Neural crest cell (in vitro differentiated cells): ENCODE measurements around the gene HTRA1. TPM values are rescaled to one million over a fixed set of nuclear protein-coding genes. Genes with fewer than 3 reads are reported as not detected.
A peak's percentile ranks its signal among the peaks of the same experiment; 100 is the strongest.

ENCODE experiments used
- DNase-seq: peaks from one replicate; pipeline ENCODE4 v3.0.0; 2021; ENCODE audit warnings: low read depth, mixed read lengths, low spot score
- H3K27ac Mint-ChIP-seq: one replicate; pipeline ENCODE4 v1.8.0; 2021; ENCODE audit warnings: mild to moderate bottlenecking, mixed read lengths; ENCODE audit not compliant: unreplicated experiment
- H3K27me3 Mint-ChIP-seq: 2 replicates; pipeline ENCODE4 v1.8.0; 2021; ENCODE audit warnings: low read depth, mild to moderate bottlenecking, mixed read lengths
- H3K36me3 Mint-ChIP-seq: 2 replicates; pipeline ENCODE4 v1.8.0; 2021; ENCODE audit warnings: low read depth, mild to moderate bottlenecking, mixed read lengths
- H3K4me1 Mint-ChIP-seq: 2 replicates; pipeline ENCODE4 v1.8.0; 2021; ENCODE audit warnings: mixed read lengths
- H3K4me3 Mint-ChIP-seq: one replicate; pipeline ENCODE4 v1.8.0; 2021; ENCODE audit warnings: mild to moderate bottlenecking, mixed read lengths
- H3K9me3 Mint-ChIP-seq: 2 replicates; pipeline ENCODE4 v1.8.0; 2021; ENCODE audit warnings: mixed read lengths
- total RNA-seq: library from RNA; stranded (reverse); gene quantifications from 2 replicates; pipeline ENCODE4 v1.2.1, GENCODE V29; 2021
- TF ChIP-seq, protein P1 (sequence below): fragments of 200-600 bp; sonication (generic); conservative IDR thresholded peaks from 2 replicates; pipeline ENCODE4 v1.5.0; 2021; ENCODE audit warnings: antibody characterized with exemption, mild to moderate bottlenecking

HTRA1 gene
- total RNA-seq, 1 donor from 2014 or later: 8.2 TPM

DNA sequence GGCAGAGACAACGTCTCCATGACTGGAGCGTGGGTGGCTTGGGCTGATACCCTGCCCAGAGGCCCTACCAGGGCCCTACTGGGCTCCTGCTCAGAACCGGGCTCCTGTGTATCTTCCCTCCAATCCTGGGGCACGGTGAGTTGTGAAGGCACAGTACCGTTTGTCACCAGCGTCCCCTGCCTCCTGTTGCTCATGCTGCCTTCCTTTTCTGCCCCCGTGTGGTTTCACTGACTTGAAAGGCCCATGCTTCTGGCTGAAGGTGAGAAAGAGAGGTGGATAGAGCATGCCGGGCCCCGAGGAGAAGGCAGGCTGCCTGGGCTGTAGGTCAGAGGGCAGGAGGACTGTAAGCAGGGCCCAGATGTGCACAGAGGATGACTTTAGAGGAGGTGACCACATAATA is 90.1 kb downstream of the HTRA1 start:
- TF ChIP-seq, protein P1, sequence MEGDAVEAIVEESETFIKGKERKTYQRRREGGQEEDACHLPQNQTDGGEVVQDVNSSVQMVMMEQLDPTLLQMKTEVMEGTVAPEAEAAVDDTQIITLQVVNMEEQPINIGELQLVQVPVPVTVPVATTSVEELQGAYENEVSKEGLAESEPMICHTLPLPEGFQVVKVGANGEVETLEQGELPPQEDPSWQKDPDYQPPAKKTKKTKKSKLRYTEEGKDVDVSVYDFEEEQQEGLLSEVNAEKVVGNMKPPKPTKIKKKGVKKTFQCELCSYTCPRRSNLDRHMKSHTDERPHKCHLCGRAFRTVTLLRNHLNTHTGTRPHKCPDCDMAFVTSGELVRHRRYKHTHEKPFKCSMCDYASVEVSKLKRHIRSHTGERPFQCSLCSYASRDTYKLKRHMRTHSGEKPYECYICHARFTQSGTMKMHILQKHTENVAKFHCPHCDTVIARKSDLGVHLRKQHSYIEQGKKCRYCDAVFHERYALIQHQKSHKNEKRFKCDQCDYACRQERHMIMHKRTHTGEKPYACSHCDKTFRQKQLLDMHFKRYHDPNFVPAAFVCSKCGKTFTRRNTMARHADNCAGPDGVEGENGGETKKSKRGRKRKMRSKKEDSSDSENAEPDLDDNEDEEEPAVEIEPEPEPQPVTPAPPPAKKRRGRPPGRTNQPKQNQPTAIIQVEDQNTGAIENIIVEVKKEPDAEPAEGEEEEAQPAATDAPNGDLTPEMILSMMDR: no peak
- Mint-ChIP-seq H3K36me3 (no peaks in the 10 kb centered on the region), H3K4me3 (no peak overlapping the region), H3K27ac (peak overlapping the region; percentile 35), H3K9me3 (no peaks in the 10 kb centered on the region), H3K27me3 (peaks cover 10% of the 10 kb centered on the region), H3K4me1 (no peaks in the 10 kb centered on the region)
- no peak for DNase-seq

DNA sequence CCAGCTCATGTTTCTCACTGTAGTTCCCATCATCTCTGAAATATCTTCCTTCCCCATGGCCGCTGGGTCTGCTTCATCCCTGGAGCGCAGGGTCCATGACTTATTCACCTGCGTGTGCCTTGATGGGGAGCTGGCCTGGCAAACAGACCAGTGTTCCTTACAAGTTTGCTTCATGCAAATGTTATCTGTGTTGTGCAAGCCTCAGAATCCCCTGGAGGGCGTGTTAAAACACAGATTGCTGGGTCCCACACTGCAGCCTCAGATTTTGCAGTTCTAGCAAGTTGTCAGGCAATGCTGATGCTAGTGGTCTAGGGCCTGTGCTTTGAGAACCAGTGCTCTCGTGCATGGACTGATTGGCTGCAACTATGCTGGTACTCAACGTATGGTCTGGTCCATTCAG is 92.0 kb downstream of the HTRA1 start:
- Mint-ChIP-seq H3K27me3 (peaks cover 21% of the 10 kb centered on the region), H3K4me1 (no peaks in the 10 kb centered on the region), H3K9me3 (no peaks in the 10 kb centered on the region), H3K36me3 (no peaks in the 10 kb centered on the region), H3K4me3 (no peak overlapping the region), H3K27ac (no peak overlapping the region)
- DNase-seq: no peak
- TF ChIP-seq, protein P1: no peak

DNA sequence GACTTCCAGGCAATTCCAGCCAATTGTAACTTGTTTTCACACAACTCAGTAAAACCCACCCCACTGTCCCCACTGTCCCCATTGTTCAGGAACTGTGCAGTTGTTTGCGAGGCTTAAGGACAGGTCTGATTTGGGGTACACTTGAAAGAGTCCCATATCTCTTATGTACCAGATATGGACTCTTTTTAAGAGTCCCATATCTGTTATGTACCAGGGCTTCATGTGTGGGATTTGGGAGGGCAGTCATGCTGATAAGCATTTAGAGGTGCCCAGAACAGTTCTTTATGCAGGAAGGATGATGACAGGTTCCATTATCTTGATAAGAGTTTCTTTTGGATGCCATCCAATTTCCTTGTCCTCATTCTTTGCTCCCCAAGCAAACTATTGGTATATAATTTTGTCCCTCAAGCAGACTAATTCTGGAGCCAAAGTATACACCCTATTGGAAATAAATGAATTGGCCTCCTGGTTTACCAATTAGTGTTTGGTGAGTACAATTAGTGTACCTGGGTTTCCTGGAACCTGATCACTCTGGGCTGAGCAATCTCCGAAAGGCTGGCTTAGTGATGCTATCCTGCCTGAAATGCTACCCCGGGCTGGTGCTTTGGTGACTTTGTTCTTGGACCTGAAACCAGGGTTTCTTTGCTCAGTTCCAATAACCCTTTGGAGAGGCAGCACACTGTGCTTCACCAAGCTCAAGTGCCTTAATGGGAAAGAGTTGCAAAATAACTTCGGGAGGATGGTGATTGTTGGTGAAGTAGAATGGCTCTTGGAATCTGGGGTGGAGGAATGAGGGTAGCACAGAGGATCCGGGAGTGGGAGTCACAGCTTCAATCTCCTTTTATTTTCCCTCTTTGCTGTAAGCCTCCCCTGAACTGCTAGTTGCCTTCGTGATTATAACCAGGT is 93.0 kb downstream of the HTRA1 start:
- H3K9me3 Mint-ChIP-seq: no peaks in the 10 kb centered on the region
- H3K27me3 Mint-ChIP-seq: peaks cover 30% of the 10 kb centered on the region
- no peak overlapping the region for H3K27ac Mint-ChIP-seq
- TF ChIP-seq, protein P1: no peak
- no peak for DNase-seq
- no peak overlapping the region for H3K4me3 Mint-ChIP-seq
- no peaks in the 10 kb centered on the region for H3K4me1 Mint-ChIP-seq
- H3K36me3 Mint-ChIP-seq: no peaks in the 10 kb centered on the region

DNA sequence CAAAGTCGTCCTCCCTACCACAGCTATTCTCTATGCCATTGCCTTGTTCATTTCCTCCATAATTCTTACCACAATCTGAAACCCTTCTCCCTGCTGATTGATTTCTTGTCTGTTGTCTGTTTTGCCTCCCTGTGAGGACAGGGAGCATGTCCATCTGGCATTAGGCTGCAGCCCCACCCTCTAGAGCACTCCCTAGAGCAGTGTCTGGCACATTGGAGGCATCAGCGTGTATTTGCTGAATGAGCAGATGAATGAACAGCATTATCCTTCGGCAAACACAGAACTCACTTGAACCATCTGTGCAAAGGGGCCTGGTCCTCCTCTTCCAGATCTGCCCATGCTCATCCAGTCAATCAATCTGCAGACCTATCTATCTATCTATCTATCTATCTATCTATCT is 94.1 kb downstream of the HTRA1 start:
- no peaks in the 10 kb centered on the region for H3K4me1 Mint-ChIP-seq
- H3K4me3 Mint-ChIP-seq: no peak overlapping the region
- TF ChIP-seq, protein P1: no peak
- DNase-seq: no peak
- H3K36me3 Mint-ChIP-seq: no peaks in the 10 kb centered on the region
- H3K27me3 Mint-ChIP-seq: peaks cover 41% of the 10 kb centered on the region
- no peaks in the 10 kb centered on the region for H3K9me3 Mint-ChIP-seq
- H3K27ac Mint-ChIP-seq: no peak overlapping the region

DNA sequence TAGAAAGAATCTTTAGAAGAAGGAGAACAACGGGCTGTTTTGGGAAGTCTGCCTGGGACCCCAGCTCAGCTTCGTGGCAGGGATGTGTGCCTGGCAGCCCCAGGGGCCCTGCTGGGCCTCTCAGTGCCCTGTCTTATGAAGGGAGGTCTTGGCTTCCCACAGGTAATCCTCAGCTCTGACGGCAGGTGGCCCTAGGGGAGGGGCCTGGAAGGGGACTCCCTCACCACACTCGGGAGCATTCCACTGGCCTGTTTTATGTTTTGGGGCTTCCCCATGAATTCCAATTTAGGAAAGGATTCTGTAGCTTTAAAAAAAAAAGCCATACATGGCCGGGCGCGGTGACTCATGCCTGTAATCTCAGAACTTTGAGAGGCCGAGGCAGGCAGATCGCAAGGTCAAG is 96.2 kb downstream of the HTRA1 start:
- Mint-ChIP-seq H3K4me1 (no peaks in the 10 kb centered on the region), H3K27me3 (peaks cover 62% of the 10 kb centered on the region), H3K27ac (no peak overlapping the region), H3K36me3 (no peaks in the 10 kb centered on the region), H3K9me3 (no peaks in the 10 kb centered on the region), H3K4me3 (no peak overlapping the region)
- DNase-seq: no peak
- TF ChIP-seq, protein P1: no peak
